22Rv1 (cell line): ENCODE results near the gene TMEM61.

ENCODE experiments used
- CTCF ChIP-seq: fragments of 450-650 bp; IDR thresholded peaks from 2 replicates; pipeline ENCODE4 v1.5.1; 2017; ENCODE audit warnings: mild to moderate bottlenecking
- ZFX ChIP-seq: fragments of 450-650 bp; IDR thresholded peaks from 2 replicates; pipeline ENCODE4 v1.6.1; 2017; ENCODE audit warnings: antibody characterized with exemption, borderline replicate concordance

GRCh38 chr1:55002686-55003085 lies 22.3 kb downstream of the TMEM61 start:
- TF ChIP-seq CTCF (no peak), ZFX (no peak)
